ENCODE results near the gene NTRK3.

The NTRK3 gene

DNA sequence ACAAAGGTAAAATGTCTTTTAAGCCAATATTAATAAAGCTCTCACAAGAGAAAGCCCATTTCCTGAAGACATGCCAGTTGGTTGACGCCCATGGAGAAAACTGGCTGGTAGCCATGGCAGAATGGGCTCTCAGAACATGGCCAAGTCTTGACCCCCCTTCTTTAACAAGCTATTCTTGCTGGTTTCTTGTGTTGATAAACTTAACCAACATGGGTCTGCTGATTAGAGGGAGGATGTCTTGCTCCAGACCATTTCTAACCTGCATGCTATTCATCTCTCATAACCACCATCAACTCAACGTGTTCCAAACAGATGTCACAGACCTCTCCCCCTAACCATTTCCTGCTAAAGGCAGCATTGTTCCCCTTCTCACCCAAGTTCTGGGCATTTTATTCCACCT, 25.7 kb downstream of the NTRK3 start:
- DNase-seq (ENCODE audit: low spot score): no peak

DNA sequence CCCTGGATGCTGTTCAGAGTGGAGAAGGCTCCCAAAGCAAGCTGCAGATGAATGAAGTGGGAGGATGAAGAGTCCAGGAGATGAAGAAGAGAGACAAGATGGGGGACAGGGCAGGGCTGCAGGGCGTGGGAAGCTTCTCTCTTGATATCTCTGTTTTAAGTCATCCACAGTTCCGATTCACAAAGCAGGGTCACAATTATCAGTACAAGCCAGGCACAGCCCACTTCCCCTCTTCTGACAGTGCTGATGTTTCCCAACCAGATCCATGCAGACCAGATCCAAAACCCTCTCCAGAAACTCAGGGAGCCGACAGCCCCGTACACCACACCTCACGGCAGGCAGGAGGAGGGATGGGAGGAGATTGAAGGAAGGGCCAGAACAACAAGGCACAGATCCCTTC, 31.1 kb downstream of the NTRK3 start:
- no peak for DNase-seq (ENCODE audit: low spot score)

DNA sequence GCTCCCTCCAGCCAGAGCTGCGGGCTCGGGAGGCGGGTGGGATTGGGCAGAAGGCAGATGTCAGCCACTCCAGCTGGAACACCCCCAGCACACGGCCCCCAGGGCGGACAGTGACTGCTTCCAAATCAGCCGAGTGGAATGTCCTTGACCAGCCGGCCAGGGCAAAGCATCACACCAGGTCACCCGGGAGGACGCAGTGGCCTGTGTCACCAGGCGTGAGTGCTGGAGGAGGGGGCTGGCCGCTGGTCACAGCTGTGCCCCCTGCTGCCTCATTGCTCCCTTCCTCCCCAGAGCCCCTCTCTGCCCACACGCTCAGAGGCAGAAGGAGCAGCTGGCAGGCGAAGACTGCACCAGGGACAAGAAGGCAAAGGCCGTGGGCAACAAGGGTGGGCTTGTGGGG, 33.5 kb downstream of the NTRK3 start:
- DNase-seq (ENCODE audit: low spot score): no peak

DNA sequence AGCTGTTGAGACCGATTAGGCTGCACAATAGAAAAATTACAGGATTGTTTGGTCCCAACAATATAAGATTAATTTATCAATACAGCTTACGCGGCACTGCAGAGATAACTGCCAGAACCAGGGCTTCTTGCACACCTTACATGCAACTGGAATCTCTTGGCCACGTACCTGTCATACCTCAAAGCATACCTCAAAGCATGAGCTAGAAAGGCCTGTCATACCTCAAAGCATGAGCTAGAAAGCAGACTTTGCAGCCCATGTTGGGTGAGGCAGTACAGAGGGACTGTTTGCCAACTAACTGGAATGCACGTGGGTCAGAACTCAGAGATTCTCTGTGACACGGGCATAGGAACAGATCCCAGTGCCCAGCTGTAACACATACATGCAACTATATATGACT, 34.7 kb downstream of the NTRK3 start:
- DNase-seq (ENCODE audit: low spot score): no peak

DNA sequence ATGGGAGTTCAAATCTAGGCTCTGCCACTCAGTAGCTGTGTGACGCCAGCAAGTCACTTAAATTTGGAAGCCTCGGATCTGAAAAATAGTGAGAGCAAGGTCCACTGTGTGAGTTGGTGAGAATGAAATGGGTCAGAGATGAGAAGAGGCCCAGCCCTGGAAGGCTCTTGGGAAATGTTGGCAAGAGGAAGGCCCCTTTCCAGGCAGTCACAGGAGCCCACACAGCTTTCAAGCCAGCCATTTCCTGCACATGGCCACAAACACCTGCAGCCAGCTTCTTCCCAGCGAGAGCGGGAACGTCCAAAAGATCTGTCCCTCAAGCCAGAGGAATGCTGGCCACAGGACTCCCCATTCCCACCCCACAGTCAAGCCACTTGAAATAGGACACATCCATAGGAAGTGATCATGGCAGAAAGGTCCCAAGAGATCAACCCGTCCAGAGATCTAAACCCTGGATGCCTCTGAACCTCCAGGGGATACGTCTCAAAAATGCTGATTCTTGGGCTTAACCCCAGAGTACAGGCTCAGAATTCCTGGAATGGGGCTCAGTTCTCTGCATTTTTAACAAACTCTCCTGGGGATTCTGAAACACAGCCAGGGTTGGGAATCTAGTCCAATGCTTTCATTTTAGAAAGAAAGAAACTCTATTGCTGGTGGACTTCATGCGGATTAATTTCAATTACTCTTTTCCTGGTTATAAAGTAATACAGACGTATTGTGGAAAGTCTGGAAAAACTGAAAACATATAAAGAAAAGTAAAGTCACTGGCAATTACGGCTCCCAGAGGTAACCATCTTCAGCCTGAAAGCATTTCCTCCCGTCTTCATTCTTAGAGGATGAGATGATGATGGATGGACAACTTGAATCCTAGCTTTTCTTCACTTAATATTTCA, 35.9 kb downstream of the NTRK3 start:
- DNase-seq (ENCODE audit: low spot score): no peak

GRCh38 chr15:88219623-88220022, 36.9 kb downstream of the NTRK3 start:
- no peak for DNase-seq (ENCODE audit: low spot score)

DNA sequence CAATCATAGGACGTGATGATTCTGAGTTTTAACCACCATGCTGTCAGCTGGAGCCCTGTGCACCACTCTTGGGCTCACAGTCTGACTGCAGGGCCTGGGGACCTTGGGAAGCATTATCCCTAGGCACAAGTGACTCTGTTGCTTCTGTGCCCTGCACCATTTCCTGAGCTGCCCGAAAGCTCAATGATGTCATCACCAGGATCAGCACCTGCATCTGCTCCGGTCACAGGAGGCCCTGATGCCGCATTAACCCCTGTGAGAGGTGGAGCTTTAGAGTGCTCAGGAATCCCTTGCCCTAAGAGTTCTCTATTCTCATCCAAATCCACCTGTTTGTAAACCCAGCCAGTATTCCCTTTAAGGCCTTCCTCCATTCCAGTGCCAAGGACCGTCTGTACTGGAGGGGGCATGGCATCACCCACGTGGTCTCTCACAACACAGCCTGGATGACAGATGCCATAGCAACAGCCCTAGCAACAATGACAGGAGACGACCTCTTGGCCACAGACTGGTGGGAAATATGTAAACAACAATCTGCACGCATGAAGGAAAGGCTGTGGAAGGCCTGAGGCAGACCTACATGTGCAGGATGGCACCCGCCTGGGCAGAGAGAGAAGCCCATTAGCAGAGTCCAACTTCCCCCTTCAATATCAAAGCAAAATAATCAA, 37.9 kb downstream of the NTRK3 start:
- no peak for DNase-seq (ENCODE audit: low spot score)

GRCh38 chr15:88215066-88215648, 41.4 kb downstream of the NTRK3 start:
- DNase-seq (ENCODE audit: low spot score): no peak

DNA sequence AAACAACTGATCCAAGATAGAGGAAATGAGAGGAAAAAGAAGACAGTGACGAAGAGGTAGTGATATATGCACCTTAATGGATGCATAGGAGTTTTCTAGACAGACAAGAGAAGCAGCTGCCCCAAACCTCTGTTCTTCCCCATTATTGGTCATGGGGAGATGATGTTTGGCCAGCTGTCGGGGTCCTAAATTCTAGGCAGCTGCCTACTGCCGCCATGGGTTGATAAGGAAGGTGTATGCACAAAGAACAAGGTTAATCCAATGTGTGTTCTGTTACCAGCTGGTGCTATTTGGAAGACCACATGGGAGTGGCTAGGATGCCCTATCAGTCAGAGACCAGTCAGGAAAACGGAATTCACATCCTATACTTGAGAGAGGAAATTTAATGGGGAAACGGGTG, 47.4 kb downstream of the NTRK3 start:
- DNase-seq (ENCODE audit: low spot score): no peak

DNA sequence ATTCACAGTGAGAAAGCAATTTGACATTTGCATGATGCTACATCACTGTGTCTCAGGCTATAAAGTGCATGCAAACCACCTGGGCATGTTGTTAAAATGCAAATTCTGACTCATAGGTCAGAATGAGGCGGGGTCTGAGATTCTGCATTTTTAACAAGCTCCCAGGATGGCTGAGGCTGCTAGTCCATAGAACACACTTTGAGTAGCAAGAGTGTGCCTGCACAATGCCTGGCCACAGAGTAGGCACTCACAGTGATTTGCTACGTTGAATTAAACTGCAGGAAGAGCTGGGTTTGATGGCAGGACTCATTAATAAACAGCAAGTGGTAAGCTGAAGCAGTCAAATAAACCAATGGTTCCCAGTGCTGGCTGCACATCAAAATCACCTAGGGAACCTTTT, 48.1 kb downstream of the NTRK3 start:
- DNase-seq (ENCODE audit: low spot score): no peak

- no peak for DNase-seq (ENCODE audit: low spot score)
Measured at GRCh38 chr15:88207565-88207964, 49.0 kb downstream of the NTRK3 start.

GRCh38 chr15:88204584-88204983, 52.0 kb downstream of the NTRK3 start:
- no peak for DNase-seq (ENCODE audit: low spot score)

DNA sequence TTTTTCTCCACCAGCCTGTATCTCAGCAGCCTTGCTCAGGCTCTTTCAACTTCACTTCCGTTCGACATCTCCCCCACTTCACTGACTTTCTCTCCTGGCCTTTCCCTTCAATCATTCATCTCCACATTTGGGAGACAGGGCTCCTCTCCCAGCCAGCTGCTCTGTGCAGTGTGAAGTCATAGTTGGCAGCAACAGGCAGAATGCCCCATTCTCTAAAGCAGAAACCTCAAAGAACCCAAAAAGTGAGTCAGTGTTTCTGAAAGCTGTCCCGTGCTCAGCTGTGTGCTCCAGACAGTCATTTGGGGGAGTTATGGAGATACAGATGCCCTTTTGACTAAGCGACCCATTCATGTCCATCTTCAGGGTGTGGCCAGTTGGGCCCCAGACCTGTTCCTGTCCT, 54.3 kb downstream of the NTRK3 start:
- DNase-seq (ENCODE audit: low spot score): no peak

DNA sequence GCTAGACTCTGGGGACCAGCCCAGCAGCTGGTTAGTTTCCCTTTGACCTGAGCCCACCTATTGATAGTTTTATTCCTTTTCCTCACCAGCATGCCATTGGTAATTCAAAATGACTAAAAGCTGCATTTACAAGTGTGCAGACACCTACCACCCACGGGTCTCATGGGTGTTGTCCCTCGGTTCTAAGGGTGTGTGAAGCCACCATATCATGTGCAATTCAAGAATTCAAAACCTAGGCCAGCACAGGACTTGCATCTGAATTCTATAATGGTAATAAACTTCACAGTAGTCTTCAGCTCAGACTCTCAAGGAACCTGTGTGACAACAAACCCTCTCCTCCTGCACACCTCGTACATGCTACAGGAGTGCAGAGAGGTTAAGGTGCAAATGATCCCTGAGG, 55.3 kb downstream of the NTRK3 start:
- no peak for DNase-seq (ENCODE audit: low spot score)

DNA sequence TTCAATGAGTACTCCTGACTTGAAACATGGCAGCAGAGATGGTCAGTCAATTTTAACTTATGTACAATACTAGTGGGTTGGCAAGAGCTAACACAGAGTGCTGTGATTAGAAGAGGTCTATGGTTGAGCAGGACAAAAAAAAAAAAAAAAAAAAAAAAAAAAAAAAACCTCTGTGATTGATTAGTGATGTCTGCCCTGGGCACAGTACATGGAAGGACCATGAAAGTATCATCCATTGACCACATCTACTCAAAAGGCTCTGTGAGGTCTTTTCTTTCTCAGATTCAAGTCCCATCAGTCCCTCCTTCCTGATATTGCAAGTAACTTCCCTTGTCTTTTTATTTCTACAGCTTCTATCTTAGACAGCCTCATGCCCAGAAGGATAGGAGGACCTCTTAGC, 59.6 kb downstream of the NTRK3 start:
- no peak for DNase-seq (ENCODE audit: low spot score)

GRCh38 chr15:88194162-88194561, 62.4 kb downstream of the NTRK3 start:
- DNase-seq (ENCODE audit: low spot score): no peak

- no peak for DNase-seq (ENCODE audit: low spot score)
Measured at GRCh38 chr15:88193415-88193814, 63.1 kb downstream of the NTRK3 start.

- DNase-seq (ENCODE audit: low spot score): no peak
Measured at GRCh38 chr15:88191812-88192165, 64.8 kb downstream of the NTRK3 start.

- no peak for DNase-seq (ENCODE audit: low spot score)
Measured at GRCh38 chr15:88190232-88190631, 66.3 kb downstream of the NTRK3 start.

DNA sequence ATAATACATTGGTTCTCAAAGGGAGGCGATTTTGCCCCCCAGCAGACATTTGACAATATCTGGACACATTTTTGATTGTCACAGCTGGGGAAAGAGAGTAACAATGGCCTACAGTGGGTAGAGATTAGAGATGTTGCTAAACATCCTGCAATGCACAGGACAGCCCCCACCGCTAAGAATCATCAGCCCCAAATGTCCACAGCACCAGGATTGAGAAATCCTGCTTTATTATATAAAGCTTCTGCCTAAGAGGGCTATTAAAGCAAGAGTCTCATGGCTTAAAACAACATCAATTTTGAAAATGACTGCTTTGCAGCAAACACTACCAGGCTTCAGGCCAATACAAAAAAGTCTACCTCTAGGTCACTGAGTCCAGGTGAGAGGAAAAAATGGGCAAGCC, 68.2 kb downstream of the NTRK3 start:
- DNase-seq (ENCODE audit: low spot score): no peak

GRCh38 chr15:88187195-88187594, 69.3 kb downstream of the NTRK3 start:
- DNase-seq (ENCODE audit: low spot score): peak; percentile 32

DNA sequence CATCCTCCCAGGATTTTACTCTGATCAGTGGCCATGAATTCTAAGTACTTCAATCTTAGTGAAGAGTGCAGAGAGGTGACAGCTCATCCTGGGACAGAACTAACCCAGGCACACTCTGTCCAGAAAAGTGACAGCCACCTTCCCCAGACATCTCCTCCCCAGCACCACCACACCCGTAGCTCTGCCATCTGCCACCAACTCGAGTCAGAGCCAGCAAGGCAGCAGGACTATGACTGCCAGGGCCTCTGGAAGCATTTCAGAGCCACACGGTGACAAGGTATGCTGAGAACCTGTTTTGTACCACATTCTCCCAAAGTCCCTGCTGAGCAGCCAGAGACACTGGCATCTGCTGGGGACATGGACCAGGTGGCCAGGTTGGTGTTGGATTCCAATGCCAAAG, 71.0 kb downstream of the NTRK3 start:
- DNase-seq (ENCODE audit: low spot score): no peak

- DNase-seq (ENCODE audit: low spot score): no peak
Measured at GRCh38 chr15:88181613-88182012, 74.9 kb downstream of the NTRK3 start.
